Panc1 (cell line): Measurements from ENCODE around the gene GALNT1. TPM values are rescaled to one million over a fixed set of nuclear protein-coding genes. Genes with fewer than 3 reads are reported as not detected.
"Not testable (repeated sequence)": the region's sequence is repeated elsewhere in the genome, so short reads cannot be mapped to it uniquely, and the experiment has no call there.

Experiments used
- ATAC-seq: fragments of 200-7000 bp; cut with Tn5 transposase; 2 replicates; pipeline ENCODE4 v1.9.1; 2020; ENCODE audit warnings: mild to moderate bottlenecking, moderate library complexity
- BruUV-seq: library from RNA; stranded (reverse); fragments of 400-500 nt; replicated peaks from 2 replicates; lab custom pipeline; 2021; lab: Mats Ljungman, UMichigan
- CTCF ChIA-PET: fragments of 300-600 bp; sonication (Branson Sonifier 250); formaldehyde crosslinking; loops from one replicate; lab custom pipeline; 2022; ENCODE audit warnings: antibody characterized with exemption; lab: Charles Lee
- POLR2A ChIA-PET: fragments of 300-600 bp; sonication (Branson Sonifier 250); formaldehyde crosslinking; loops from one replicate; lab custom pipeline; 2022; ENCODE audit warnings: antibody characterized with exemption; lab: Charles Lee
- DNase-seq: peaks from one replicate; pipeline ENCODE4 v3.0.0-alpha.2; 2010; ENCODE audit warnings: low read depth, low spot score
- H3K27ac ChIP-seq: 2 replicates; pipeline ENCODE4 v1.5.1; 2011; ENCODE audit warnings: mild to moderate bottlenecking, low read length, inconsistent platforms
- H3K27me3 ChIP-seq: fragments of 200-500 bp; sonication (Bioruptor generic); 2 replicates; pipeline ENCODE4 v1.6.0; 2014; ENCODE audit warnings: low read length, inconsistent platforms; ENCODE audit not compliant: control insufficient read depth, insufficient read depth
- H3K36me3 ChIP-seq: fragments of 200-500 bp; sonication (Bioruptor generic); 2 replicates; pipeline ENCODE4 v1.5.1; 2014; ENCODE audit warnings: inconsistent platforms, mild to moderate bottlenecking, low read length, moderate library complexity; ENCODE audit not compliant: control insufficient read depth, insufficient read depth
- H3K4me1 ChIP-seq: 2 replicates; pipeline ENCODE4 v1.5.1; 2011; ENCODE audit warnings: inconsistent platforms, mild to moderate bottlenecking, low read length, moderate library complexity; ENCODE audit not compliant: control insufficient read depth, insufficient read depth
- H3K4me3 ChIP-seq, 2 experiments: 2 replicates each; pipeline ENCODE4 v1.5.1; 2011 to 2012; ENCODE audit warnings: low read depth in 2 of 2, low read length in 2 of 2, mild to moderate bottlenecking in 2 of 2, inconsistent platforms in 1 of 2, moderate library complexity in 1 of 2
- H3K9me3 ChIP-seq: fragments of 200-500 bp; sonication (Bioruptor generic); 2 replicates; pipeline ENCODE4 v1.5.1; 2014; ENCODE audit warnings: low read depth, mild to moderate bottlenecking, inconsistent platforms, low read length, moderate library complexity; ENCODE audit not compliant: control insufficient read depth, insufficient read depth
- CTCF ChIP-seq: fragments of 450-650 bp; IDR thresholded peaks from 2 replicates; pipeline ENCODE4 v1.5.1; 2017; ENCODE audit warnings: mild to moderate bottlenecking
- POLR2AphosphoS5 ChIP-seq: IDR thresholded peaks from 2 replicates; pipeline ENCODE4 v1.6.1; 2012; ENCODE audit warnings: mild to moderate bottlenecking, low read depth, low read length, moderate library complexity
- REST ChIP-seq, 2 experiments: IDR thresholded peaks; 2 replicates each; pipeline ENCODE4 v1.6.1; 2011 to 2012; ENCODE audit warnings: low read depth in 2 of 2, control low read depth in 1 of 2, low read length in 1 of 2, mild to moderate bottlenecking in 1 of 2, moderate library complexity in 1 of 2; ENCODE audit not compliant: insufficient read depth in 1 of 2
- SIN3A ChIP-seq: IDR thresholded peaks from 2 replicates; pipeline ENCODE4 v1.6.1; 2012; ENCODE audit warnings: low read depth, mild to moderate bottlenecking, low read length, moderate library complexity, borderline replicate concordance; ENCODE audit not compliant: insufficient read depth
- TCF7L2 ChIP-seq: IDR thresholded peaks from 2 replicates; pipeline ENCODE4 v1.6.1; 2011; ENCODE audit warnings: mild to moderate bottlenecking, low read depth, low read length, inconsistent platforms
- in situ Hi-C: cut with HindIII; loops from 2 replicates; pipeline ENCODE4 v1.10.0; 2016; ENCODE audit warnings: low sequenced_read_pairs, low pct_unique_long_range_greater_than_20kb
- intact Hi-C: fragments of 100-400 bp; cut with micrococcal nuclease; formaldehyde crosslinking; loops from one replicate; pipeline ENCODE4 v1.10.0; 2022; ENCODE audit not compliant: unreplicated experiment
- total RNA-seq: library from RNA; stranded (reverse); gene quantifications from one replicate; pipeline ENCODE4 v1.2.1, GENCODE V29; 2021; ENCODE audit not compliant: unreplicated experiment

Gene GALNT1
- total RNA-seq, 1 experiment from 2014 or later: 147 TPM

GRCh38 chr18:35572644-35573043 lies 8.9 kb upstream of the GALNT1 start:
- H3K9me3 ChIP-seq: no peaks in the 10 kb centered on the region
- CTCF ChIA-PET: no interaction called here
- intact Hi-C loops: no loop called here
- POLR2A ChIA-PET: no interaction called here
- no peaks in the 10 kb centered on the region for H3K27me3 ChIP-seq
- H3K27ac ChIP-seq: no peak overlapping the region
- H3K4me1 ChIP-seq: no peaks in the 10 kb centered on the region
- no TSS peak for BruUV-seq
- DNase-seq: no peak
- in situ Hi-C loops: no loop called here
- TF ChIP-seq CTCF (no peak), SIN3A (no peak), REST (IDR thresholded peaks at IDR 0.05; ENCODE audit: insufficient read depth in 1 of 2, low read depth in 2 of 2, low read length in 1 of 2) (no peak), POLR2AphosphoS5 (no peak), TCF7L2 (no peak)
- H3K36me3 ChIP-seq: no peaks in the 10 kb centered on the region
- no peak overlapping the region for H3K4me3 ChIP-seq
- ATAC-seq: no peak

- in situ Hi-C loops: no loop called here
- BruUV-seq: no TSS peak
- TF ChIP-seq TCF7L2 (no peak), POLR2AphosphoS5 (no peak), SIN3A (no peak), CTCF (no peak), REST (IDR thresholded peaks at IDR 0.05; ENCODE audit: insufficient read depth in 1 of 2, low read depth in 2 of 2, low read length in 1 of 2) (no peak)
- no peaks in the 10 kb centered on the region for H3K9me3 ChIP-seq
- CTCF ChIA-PET: no interaction called here
- intact Hi-C loops: no loop called here
- H3K4me3 ChIP-seq: no peak overlapping the region
- ATAC-seq: no peak
- no peaks in the 10 kb centered on the region for H3K27me3 ChIP-seq
- H3K36me3 ChIP-seq: no peaks in the 10 kb centered on the region
- POLR2A ChIA-PET: no interaction called here
- no peak for DNase-seq
- H3K4me1 ChIP-seq: no peaks in the 10 kb centered on the region
- H3K27ac ChIP-seq: no peak overlapping the region
Measured at GRCh38 chr18:35573531-35573930, 8.0 kb upstream of the GALNT1 start.

GRCh38 chr18:35576240-35576845 lies 5.2 kb upstream of the GALNT1 start:
- in situ Hi-C loops, H3K36me3 ChIP-seq, H3K27ac ChIP-seq, H3K4me3 ChIP-seq, H3K9me3 ChIP-seq, ATAC-seq, intact Hi-C loops, BruUV-seq, DNase-seq, H3K27me3 ChIP-seq, POLR2A ChIA-PET, CTCF ChIA-PET, H3K4me1 ChIP-seq: not testable (repeated sequence)
